HCT116 (cell line): Measurements from ENCODE around the gene TRA2A. TPM values are rescaled to one million over a fixed set of nuclear protein-coding genes. Genes with fewer than 3 reads are reported as not detected.

ENCODE experiments used
- ATAC-seq: fragments of 200-7000 bp; cut with Tn5 transposase; 2 replicates; pipeline ENCODE4 v1.9.1; 2020; ENCODE audit warnings: mild to moderate bottlenecking, moderate library complexity
- BruUV-seq: library from RNA; stranded (reverse); fragments of 400-500 nt; replicated peaks from 2 replicates; lab custom pipeline; 2021; lab: Mats Ljungman, UMichigan
- CTCF ChIA-PET: fragments of 300-600 bp; sonication (Branson Sonifier 250); formaldehyde crosslinking; loops from one replicate; lab custom pipeline; 2021; ENCODE audit warnings: antibody characterized with exemption; lab: Charles Lee
- POLR2A ChIA-PET: fragments of 300-600, 350-600 bp; sonication (Branson Sonifier 250); formaldehyde crosslinking; loops from one replicate; lab custom pipeline; 2021; ENCODE audit warnings: antibody characterized with exemption; lab: Charles Lee
- RAD21 ChIA-PET, 2 experiments: fragments of 300-600 bp; sonication (Branson Sonifier 250); formaldehyde crosslinking; loops; one replicate each; lab custom pipeline; 2023; ENCODE audit warnings: low total read pairs in 2 of 2; ENCODE audit not compliant: uncharacterized antibody in 2 of 2, unreplicated experiment in 2 of 2, low non-redundant PET in 1 of 2; lab: Charles Lee
- DNase-seq: peaks from one replicate; pipeline ENCODE4 v3.0.0-alpha.2; 2010; ENCODE audit warnings: low read depth, low spot score
- H2AFZ ChIP-seq: fragments of 200-600 bp; shearing (Covaris generic), sonication (generic); 2 replicates; pipeline ENCODE4 v1.6.1; 2017; ENCODE audit warnings: low read depth, mixed run types, mixed read lengths, antibody characterized with exemption, low read length; ENCODE audit not compliant: poor library complexity, severe bottlenecking
- H3K27ac ChIP-seq: 2 replicates; pipeline ENCODE4 v1.5.1; 2012; ENCODE audit warnings: low read depth, low read length
- H3K27me3 ChIP-seq: fragments of 200-600 bp; sonication (generic); 2 replicates; pipeline ENCODE4 v1.6.1; 2016; ENCODE audit warnings: mixed run types, low read length, mixed read lengths; ENCODE audit not compliant: insufficient read depth
- H3K36me3 ChIP-seq, 2 experiments: fragments of 200-500 bp in 1 of 2; fragments of 200-600 bp in 1 of 2; sonication (Bioruptor generic) in 1 of 2; sonication (generic) in 1 of 2; 2 replicates each; pipeline versions ENCODE4 v1.5.1 to v1.6.1; 2014 to 2016; ENCODE audit warnings: low read length in 2 of 2, inconsistent platforms in 1 of 2, mixed read lengths in 1 of 2, mixed run types in 1 of 2; ENCODE audit not compliant: insufficient read depth in 2 of 2, control insufficient read depth in 1 of 2
- H3K4me1 ChIP-seq, 2 experiments: fragments of 200-600 bp in 1 of 2; sonication (generic) in 1 of 2; 2 replicates each; pipeline versions ENCODE4 v1.5.1 to v1.6.1; 2012 to 2017; ENCODE audit warnings: low read length in 2 of 2, inconsistent platforms in 1 of 2, mild to moderate bottlenecking in 1 of 2, mixed read lengths in 1 of 2, mixed run types in 1 of 2, moderate library complexity in 1 of 2; ENCODE audit not compliant: insufficient read depth in 2 of 2, control insufficient read depth in 1 of 2
- H3K4me2 ChIP-seq: fragments of 200-600 bp; sonication (generic); 2 replicates; pipeline ENCODE4 v1.6.1; 2017; ENCODE audit warnings: mixed run types, low read length, mixed read lengths
- H3K4me3 ChIP-seq, 2 experiments: fragments of 200-600 bp in 1 of 2; sonication (generic) in 1 of 2; replicated peaks in 1 of 2; 2 replicates each; pipeline ENCODE4 v1.5.1; 2011 to 2016; ENCODE audit warnings: low read length in 2 of 2, control low read depth in 1 of 2, low read depth in 1 of 2, mild to moderate bottlenecking in 1 of 2, mixed read lengths in 1 of 2, mixed run types in 1 of 2
- H3K79me2 ChIP-seq: fragments of 200-600 bp; sonication (generic); 2 replicates; pipeline ENCODE4 v1.6.1; 2017; ENCODE audit warnings: mild to moderate bottlenecking, mixed run types, low read length, moderate library complexity, mixed read lengths; ENCODE audit not compliant: insufficient read depth
- H3K9ac ChIP-seq: fragments of 200-600 bp; sonication (generic); 2 replicates; pipeline ENCODE4 v1.6.1; 2016; ENCODE audit warnings: low read length, mixed read lengths
- H3K9me2 ChIP-seq: fragments of 200-600 bp; sonication (generic), shearing (Covaris generic); 2 replicates; pipeline ENCODE4 v1.6.1; 2017; ENCODE audit warnings: mixed run types, mild to moderate bottlenecking, moderate library complexity; ENCODE audit not compliant: insufficient read depth
- H3K9me3 ChIP-seq, 2 experiments: fragments of 200-500 bp in 1 of 2; fragments of 200-600 bp in 1 of 2; sonication (Bioruptor generic) in 1 of 2; sonication (generic) in 1 of 2; 2 replicates each; pipeline ENCODE4 v1.6.1; 2014 to 2017; ENCODE audit warnings: low read length in 2 of 2, mixed read lengths in 2 of 2, inconsistent platforms in 1 of 2, low read depth in 1 of 2, mild to moderate bottlenecking in 1 of 2, mixed run types in 1 of 2, moderate library complexity in 1 of 2; ENCODE audit not compliant: control insufficient read depth in 1 of 2, insufficient read depth in 1 of 2
- H4K20me1 ChIP-seq: fragments of 200-600 bp; sonication (generic), shearing (Covaris generic); 2 replicates; pipeline ENCODE4 v1.6.1; 2017; ENCODE audit warnings: mixed run types, mild to moderate bottlenecking, moderate library complexity; ENCODE audit not compliant: insufficient read depth
- CBX3 ChIP-seq: IDR thresholded peaks from 2 replicates; pipeline ENCODE4 v1.6.1; 2012; ENCODE audit warnings: low read depth
- CEBPB ChIP-seq: IDR thresholded peaks from 2 replicates; pipeline ENCODE4 v1.6.1; 2012; ENCODE audit warnings: low read depth
- EGR1 ChIP-seq: IDR thresholded peaks from 2 replicates; pipeline ENCODE4 v1.6.1; 2012; ENCODE audit warnings: low read depth
- EZH2 ChIP-seq: fragments of 200-600 bp; sonication (generic); IDR thresholded peaks from 2 replicates; pipeline ENCODE4 v1.6.1; 2017; ENCODE audit warnings: antibody characterized with exemption, mixed run types
- EZH2phosphoT487 ChIP-seq: fragments of 200-600 bp; IDR thresholded peaks from 2 replicates; pipeline ENCODE4 v1.6.1; 2018; ENCODE audit warnings: antibody characterized with exemption, borderline replicate concordance
- FOSL1 ChIP-seq: IDR thresholded peaks from 2 replicates; pipeline ENCODE4 v1.6.1; 2012; ENCODE audit warnings: low read depth
- JUND ChIP-seq: IDR thresholded peaks from 2 replicates; pipeline ENCODE4 v1.6.1; 2012
- MAX ChIP-seq: IDR thresholded peaks from 2 replicates; pipeline ENCODE4 v1.6.1; 2012
- POLR2AphosphoS5 ChIP-seq: IDR thresholded peaks from 2 replicates; pipeline ENCODE4 v1.6.1; 2011; ENCODE audit warnings: mild to moderate bottlenecking, low read depth, low read length, moderate library complexity
- RAD21 ChIP-seq: IDR thresholded peaks from 2 replicates; pipeline ENCODE4 v1.6.1; 2012; ENCODE audit warnings: low read depth, mild to moderate bottlenecking
- REST ChIP-seq: IDR thresholded peaks from 2 replicates; pipeline ENCODE4 v1.6.1; 2012; ENCODE audit warnings: low read depth
- SIN3A ChIP-seq: IDR thresholded peaks from 2 replicates; pipeline ENCODE4 v1.6.1; 2012; ENCODE audit warnings: low read depth
- SRF ChIP-seq: IDR thresholded peaks from 2 replicates; pipeline ENCODE4 v1.6.1; 2012; ENCODE audit warnings: low read depth
- TCF7L2 ChIP-seq: IDR thresholded peaks from 2 replicates; pipeline ENCODE4 v1.7.0; 2011; ENCODE audit warnings: borderline replicate concordance, inconsistent platforms; ENCODE audit not compliant: insufficient read depth, insufficient read length; ENCODE audit errors: extremely low read depth
- ZNF274 ChIP-seq: fragments of 200-500 bp; sonication (Bioruptor generic); IDR thresholded peaks from 2 replicates; pipeline ENCODE4 v1.6.1; 2014; ENCODE audit warnings: mild to moderate bottlenecking, low read depth, low read length, inconsistent platforms
- intact Hi-C: fragments of 100-400 bp; cut with micrococcal nuclease; formaldehyde crosslinking; loops from 2 replicates; pipeline ENCODE4 v1.10.0; 2022
- total RNA-seq: library from RNA; stranded (reverse); gene quantifications from one replicate; pipeline ENCODE4 v1.2.1, GENCODE V29; 2021; ENCODE audit not compliant: unreplicated experiment

The TRA2A gene
- total RNA-seq, 1 experiment from 2014 or later, result 122 TPM

- CTCF ChIA-PET, result no interaction called here
- Histone ChIP-seq H4K20me1 (no peaks in the 10 kb centered on the region), H3K4me2 (peak overlapping the region; percentile 93), H2AFZ (no peak overlapping the region), H3K9me3 (no peaks in the 10 kb centered on the region), H3K4me3 (peak overlapping the region; percentile 75 to 77), H3K4me1 (peaks cover 34 to 49% of the 10 kb centered on the region in 2 experiments), H3K27ac (peak overlapping the region; percentile 97), H3K9me2 (no peaks in the 10 kb centered on the region), H3K9ac (peak overlapping the region; percentile 92), H3K79me2 (peaks cover 60% of the 10 kb centered on the region), H3K36me3 (no peaks in the 10 kb centered on the region; a peak in 1 of 4 replicates), H3K27me3 (peaks cover 12% of the 10 kb centered on the region)
- DNase-seq (peak; percentile 72), ATAC-seq (peak; percentile 55)
- intact Hi-C loops, result loop anchor here (2.0 kb wide), 3 partner anchors 40 to 198 kb away; no protein-coding TSS in a partner anchor
- POLR2A ChIA-PET, result no interaction called here
- BruUV-seq, result TSS peak; percentile 90
- peak; percentile 29; the same call in 1 of the 2 replicates for TF ChIP-seq POLR2AphosphoS5
- TF ChIP-seq TCF7L2, result peak; percentile 36
- TF ChIP-seq SRF, result no peak
- RAD21 ChIA-PET, result no interaction called here
Observed at GRCh38 chr7:23471106-23471859, 60.5 kb downstream of the TRA2A start.

GRCh38 chr7:23470330-23471105 is 61.3 kb downstream of the TRA2A start, which contains the start of gene IGF2BP3:
Gene IGF2BP3, minus strand, starts transcription at chr7:23470491. Its CDS starts 381 bp downstream, at chr7:23470110.
- BruUV-seq, result no TSS peak
- peaks cover 4% of the 10 kb centered on the region; the same call in 1 of the 2 replicates for H3K27me3 ChIP-seq
- ChIA-PET RAD21 (no interaction called here), POLR2A (interaction anchor here (0.8 to 0.9 kb wide), 2 partner anchors 9 kb away, joined by 3 read pairs; no protein-coding TSS in a partner anchor), CTCF (no interaction called here)
- peaks cover 42 to 57% of the 10 kb centered on the region in 2 experiments for H3K4me1 ChIP-seq
- peak; percentile 43 for ATAC-seq
- H4K20me1 ChIP-seq, result peaks cover under 1% of the 10 kb centered on the region; the same call in 1 of the 2 replicates
- H2AFZ ChIP-seq, result no peak within 1 kb of the TSS
- H3K9ac ChIP-seq, result peak within 1 kb of the TSS; percentile 92
- intact Hi-C loops, result loop anchor here (2.0 kb wide), 3 partner anchors 40 to 198 kb away; no protein-coding TSS in a partner anchor
- no peaks in the 10 kb centered on the region for H3K9me2 ChIP-seq
- peaks cover 67% of the 10 kb centered on the region for H3K79me2 ChIP-seq
- H3K4me2 ChIP-seq, result peak within 1 kb of the TSS; percentile 93
- H3K9me3 ChIP-seq, result no peaks in the 10 kb centered on the region
- peak within 1 kb of the TSS; percentile 75 to 77 for H3K4me3 ChIP-seq
- DNase-seq, result peak; percentile 97
- H3K36me3 ChIP-seq, result peaks cover 0 to 1% of the 10 kb centered on the region in 2 experiments; a peak in 1 of 4 replicates
- peak within 1 kb of the TSS; percentile 97 for H3K27ac ChIP-seq
- TF ChIP-seq SIN3A, result no peak
- no peak for TF ChIP-seq EGR1
- TF ChIP-seq EZH2phosphoT487, result no peak
- no peak for TF ChIP-seq JUND
- no peak for TF ChIP-seq ZNF274
- TF ChIP-seq FOSL1, result no peak
- no peak for TF ChIP-seq RAD21
- no peak for TF ChIP-seq REST
- TF ChIP-seq POLR2AphosphoS5, result peak; percentile 59
- TF ChIP-seq CBX3, result no peak
- TF ChIP-seq TCF7L2, result peak; percentile 88
- TF ChIP-seq CEBPB, result no peak
- TF ChIP-seq EZH2, result no peak
- TF ChIP-seq MAX, result no peak
